Mesenchymal stem cell (in vitro differentiated cells and primary cell): ENCODE results near the gene UGT2B11.
"Not testable (repeated sequence)": the region's sequence is repeated elsewhere in the genome, so short reads cannot be mapped to it uniquely, and the experiment has no call there.

Source experiments
- DNase-seq: peaks from one replicate; pipeline ENCODE4 v3.0.0-alpha.2; 2013
- H2AFZ ChIP-seq: one replicate; pipeline ENCODE4 v1.6.1; 2013; ENCODE audit warnings: low read depth, mild to moderate bottlenecking, control low read depth, inconsistent platforms, low read length, moderate library complexity
- H2AK5ac ChIP-seq: 2 replicates; pipeline ENCODE4 v1.6.1; 2013; ENCODE audit warnings: low read length, moderate library complexity, mild to moderate bottlenecking, inconsistent platforms; ENCODE audit not compliant: severe bottlenecking
- H2BK120ac ChIP-seq: one replicate; pipeline ENCODE4 v1.6.1; 2013; ENCODE audit warnings: low read depth, mild to moderate bottlenecking, inconsistent platforms, low read length, moderate library complexity
- H2BK12ac ChIP-seq, 2 experiments: one replicate each; pipeline ENCODE4 v1.6.1; 2013; ENCODE audit warnings: inconsistent platforms in 2 of 2, low read length in 2 of 2, mild to moderate bottlenecking in 2 of 2, moderate library complexity in 2 of 2, control low read depth in 1 of 2
- H2BK15ac ChIP-seq: one replicate; pipeline ENCODE4 v1.6.1; 2013; ENCODE audit warnings: mild to moderate bottlenecking, low read depth, inconsistent platforms; ENCODE audit not compliant: poor library complexity, severe bottlenecking
- H2BK5ac ChIP-seq: 2 replicates; pipeline ENCODE4 v1.6.1; 2013; ENCODE audit warnings: low read depth, mild to moderate bottlenecking, low read length, control low read depth, inconsistent platforms; ENCODE audit not compliant: poor library complexity, severe bottlenecking
- H3K14ac ChIP-seq, 2 experiments: one replicate each; pipeline ENCODE4 v1.6.1; 2013; ENCODE audit warnings: inconsistent platforms in 2 of 2, low read length in 2 of 2, control low read depth in 1 of 2, mild to moderate bottlenecking in 1 of 2, moderate library complexity in 1 of 2
- H3K18ac ChIP-seq, 2 experiments: one replicate each; pipeline ENCODE4 v1.6.1; 2013; ENCODE audit warnings: inconsistent platforms in 2 of 2, low read length in 2 of 2, control low read depth in 1 of 2, low read depth in 1 of 2, mild to moderate bottlenecking in 1 of 2
- H3K23ac ChIP-seq, 2 experiments: one replicate each; pipeline ENCODE4 v1.6.1; 2013; ENCODE audit warnings: inconsistent platforms in 2 of 2, low read length in 2 of 2, mild to moderate bottlenecking in 2 of 2, moderate library complexity in 2 of 2, control low read depth in 1 of 2
- H3K27ac ChIP-seq: 2 replicates; pipeline ENCODE4 v1.5.1; 2013; ENCODE audit warnings: mild to moderate bottlenecking, moderate library complexity, low read length, control low read depth, inconsistent platforms; ENCODE audit not compliant: poor library complexity, severe bottlenecking
- H3K27me3 ChIP-seq, 2 experiments: 2 replicates each; pipeline versions ENCODE4 v1.6.1 to v1.7.0; 2013; ENCODE audit warnings: low read length in 2 of 2, mild to moderate bottlenecking in 2 of 2, moderate library complexity in 2 of 2, control low read depth in 1 of 2, inconsistent platforms in 1 of 2; ENCODE audit not compliant: control insufficient read depth in 1 of 2, insufficient read depth in 1 of 2
- H3K36me3 ChIP-seq, 2 experiments: 2 replicates each; pipeline versions ENCODE4 v1.6.1 to v1.7.0; 2013; ENCODE audit warnings: low read length in 2 of 2, control low read depth in 1 of 2, inconsistent platforms in 1 of 2, low read depth in 1 of 2, mild to moderate bottlenecking in 1 of 2; ENCODE audit not compliant: insufficient read depth in 2 of 2, control insufficient read depth in 1 of 2
- H3K4ac ChIP-seq, 2 experiments: one replicate each; pipeline ENCODE4 v1.6.1; 2013; ENCODE audit warnings: inconsistent platforms in 2 of 2, low read length in 2 of 2, mild to moderate bottlenecking in 2 of 2, moderate library complexity in 2 of 2, control low read depth in 1 of 2, low read depth in 1 of 2
- H3K4me1 ChIP-seq: 2 replicates; pipeline ENCODE4 v1.6.1; 2013; ENCODE audit warnings: low read depth, low read length, control low read depth; ENCODE audit not compliant: control insufficient read depth, insufficient read depth
- H3K4me2 ChIP-seq: 2 replicates; pipeline ENCODE4 v1.6.1; 2013; ENCODE audit warnings: low read length, mild to moderate bottlenecking, inconsistent platforms; ENCODE audit not compliant: poor library complexity, severe bottlenecking
- H3K4me3 ChIP-seq, 2 experiments: 2 replicates each; pipeline versions ENCODE4 v1.5.1 to v1.7.0; 2013; ENCODE audit warnings: low read length in 2 of 2, mild to moderate bottlenecking in 2 of 2, control low read depth in 1 of 2, low read depth in 1 of 2; ENCODE audit not compliant: insufficient read depth in 1 of 2
- H3K79me1 ChIP-seq: replicated peaks from 2 replicates; pipeline ENCODE4 v1.6.1; 2013; ENCODE audit warnings: mild to moderate bottlenecking, control low read depth, low read length, inconsistent platforms; ENCODE audit not compliant: poor library complexity, severe bottlenecking
- H3K9ac ChIP-seq: 2 replicates; pipeline ENCODE4 v1.7.0; 2013; ENCODE audit warnings: mild to moderate bottlenecking, low read length, moderate library complexity
- H3K9me3 ChIP-seq: 2 replicates; pipeline ENCODE4 v1.7.0; 2013; ENCODE audit warnings: mild to moderate bottlenecking, low read length; ENCODE audit not compliant: control insufficient read depth
- H4K8ac ChIP-seq: one replicate; pipeline ENCODE4 v1.6.1; 2013; ENCODE audit warnings: inconsistent platforms, mild to moderate bottlenecking, low read length, moderate library complexity
- H4K91ac ChIP-seq: one replicate; pipeline ENCODE4 v1.6.1; 2013; ENCODE audit warnings: mild to moderate bottlenecking, low read length, inconsistent platforms
- WGBS: methylation state at CpG from one replicate; pipeline ENCODE4 v1.1.7; 2013; ENCODE audit warnings: mixed read lengths; 5-methylcytosine and 5-hydroxymethylcytosine counted together

UGT2B11 gene

DNA sequence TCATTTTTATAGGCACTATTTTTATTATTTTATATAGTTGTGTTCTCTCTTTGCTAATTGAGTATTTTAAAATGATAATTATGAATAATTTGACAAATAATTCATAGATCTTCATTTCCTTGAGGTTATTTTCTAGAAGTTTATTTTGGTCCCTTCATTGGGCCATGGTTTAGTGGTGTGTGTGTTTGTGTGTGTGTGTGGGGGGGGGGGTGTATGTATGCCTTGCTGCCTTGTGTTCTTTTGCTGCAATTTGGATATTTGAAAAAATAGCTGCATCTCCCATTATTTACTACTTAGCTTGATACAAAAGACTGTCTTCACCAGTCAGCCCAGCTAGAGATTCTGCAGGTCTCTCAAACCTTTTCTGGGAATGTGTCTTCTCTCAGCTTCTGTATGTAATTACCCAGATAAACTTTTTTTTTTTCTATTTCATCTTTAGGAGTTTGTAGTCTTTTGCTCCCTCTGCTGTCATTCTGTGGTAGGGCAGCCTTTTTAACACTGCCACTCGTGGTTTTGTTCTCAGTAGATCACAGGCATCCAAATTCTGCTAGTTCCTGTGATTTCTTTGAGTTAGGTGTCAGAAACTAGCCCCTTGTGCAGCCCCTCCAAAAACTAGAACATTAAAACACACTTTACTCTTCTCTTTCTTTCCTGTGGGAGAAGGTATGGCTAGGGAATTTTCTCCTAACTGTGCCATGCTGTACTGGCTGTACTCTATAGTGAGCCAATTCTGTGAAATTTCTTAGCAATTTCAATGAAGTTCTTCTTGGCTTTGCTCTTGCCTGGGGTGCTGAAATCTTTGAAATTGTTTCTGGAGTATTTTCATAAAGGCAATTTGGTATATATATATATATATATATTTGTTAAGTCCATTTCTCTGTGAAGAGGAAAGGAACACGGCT lies 44.1 kb downstream of the UGT2B11 start:
- H2BK5ac ChIP-seq, H3K79me1 ChIP-seq, H3K4me3 ChIP-seq, H3K18ac ChIP-seq, H2BK120ac ChIP-seq, H3K27me3 ChIP-seq, H3K23ac ChIP-seq, H3K27ac ChIP-seq, H3K36me3 ChIP-seq, H3K9me3 ChIP-seq, H2AFZ ChIP-seq, H4K91ac ChIP-seq, H2AK5ac ChIP-seq, H3K4me2 ChIP-seq, H3K4me1 ChIP-seq, H3K9ac ChIP-seq, H2BK15ac ChIP-seq, H3K4ac ChIP-seq, H4K8ac ChIP-seq, H3K14ac ChIP-seq, H2BK12ac ChIP-seq: not testable (repeated sequence)
- no CpG with 5 or more reads among the region's 2 CpGs for WGBS
- DNase-seq, result peak; percentile 63

GRCh38 chr4:69169171-69169570 lies 45.4 kb downstream of the UGT2B11 start:
- not testable (repeated sequence) for H2BK5ac ChIP-seq, H3K14ac ChIP-seq, H3K36me3 ChIP-seq, H3K27me3 ChIP-seq, H2BK120ac ChIP-seq, H3K9me3 ChIP-seq, H3K4me2 ChIP-seq, H3K9ac ChIP-seq, H3K79me1 ChIP-seq, H3K4ac ChIP-seq, H3K18ac ChIP-seq, H2AK5ac ChIP-seq, H2BK15ac ChIP-seq, H3K4me1 ChIP-seq, H3K4me3 ChIP-seq, H2AFZ ChIP-seq, H3K23ac ChIP-seq, H4K91ac ChIP-seq, DNase-seq, H4K8ac ChIP-seq, H2BK12ac ChIP-seq, H3K27ac ChIP-seq
- WGBS, result 98% methylated on average over 4 of the region's 4 CpGs

- Histone ChIP-seq H3K9me3 (peaks cover 3% of the 10 kb centered on the region), H3K79me1 (no peaks in the 10 kb centered on the region), H3K4me1 (no peaks in the 10 kb centered on the region), H3K18ac (no peak overlapping the region), H2BK120ac (no peak overlapping the region), H2BK15ac (no peak overlapping the region), H3K27ac (no peak overlapping the region), H2BK5ac (no peak overlapping the region), H2AFZ (no peak overlapping the region), H3K4ac (no peak overlapping the region), H3K4me3 (no peak overlapping the region), H2BK12ac (no peak overlapping the region), H3K23ac (no peak overlapping the region), H4K8ac (no peak overlapping the region), H4K91ac (no peak overlapping the region), H3K4me2 (no peak overlapping the region), H3K27me3 (no peaks in the 10 kb centered on the region), H3K36me3 (no peaks in the 10 kb centered on the region), H3K9ac (no peak overlapping the region), H3K14ac (no peak overlapping the region), H2AK5ac (no peak overlapping the region)
- 80% methylated on average over 2 of the region's 2 CpGs for WGBS
- peak; percentile 2 for DNase-seq
Observed at GRCh38 chr4:69167300-69167699, 47.2 kb downstream of the UGT2B11 start.

GRCh38 chr4:69166376-69166775 lies 48.2 kb downstream of the UGT2B11 start:
- not testable (repeated sequence) for DNase-seq, H3K79me1 ChIP-seq, H3K4me2 ChIP-seq, H3K9ac ChIP-seq, H4K91ac ChIP-seq, H2BK5ac ChIP-seq, H3K9me3 ChIP-seq, H3K36me3 ChIP-seq, H2AK5ac ChIP-seq, H3K18ac ChIP-seq, H3K4me3 ChIP-seq, H2BK12ac ChIP-seq, H4K8ac ChIP-seq, H2BK120ac ChIP-seq, H3K4ac ChIP-seq, H2BK15ac ChIP-seq, H3K23ac ChIP-seq, H3K4me1 ChIP-seq, H3K27me3 ChIP-seq, H3K14ac ChIP-seq, H2AFZ ChIP-seq
- 81% methylated on average over 4 of the region's 4 CpGs for WGBS
- H3K27ac ChIP-seq, result peak overlapping the region; percentile 63
